HG02870 (cell line): ENCODE measurements around the gene TTC23L.

ENCODE experiments used
- ATAC-seq: cut with Tn5 transposase; IDR thresholded peaks from one replicate; pipeline ENCODE4 v1.9.1; 2021; ENCODE audit warnings: mild to moderate bottlenecking, moderate library complexity; ENCODE audit not compliant: unreplicated experiment

TTC23L gene

DNA sequence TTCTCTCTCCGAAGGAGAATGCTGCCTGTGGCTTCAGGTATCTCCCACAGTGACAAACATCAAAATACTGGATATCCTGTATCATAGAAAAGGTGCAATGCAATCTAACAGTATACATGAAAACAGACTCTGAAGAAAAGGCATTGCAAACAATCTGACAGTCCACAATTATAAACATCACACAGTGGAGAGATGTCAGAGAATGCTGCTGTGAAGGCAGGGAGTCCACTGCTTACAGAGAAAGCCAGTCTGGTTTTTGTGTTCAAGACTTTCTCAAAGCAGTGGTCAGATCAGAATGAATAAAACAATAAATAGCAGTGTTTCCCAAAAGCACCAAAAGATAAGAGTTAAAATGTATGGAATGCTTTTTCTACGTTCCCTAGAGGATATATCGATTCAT lies 28.7 kb downstream of the TTC23L start:
- ATAC-seq = no peak

DNA sequence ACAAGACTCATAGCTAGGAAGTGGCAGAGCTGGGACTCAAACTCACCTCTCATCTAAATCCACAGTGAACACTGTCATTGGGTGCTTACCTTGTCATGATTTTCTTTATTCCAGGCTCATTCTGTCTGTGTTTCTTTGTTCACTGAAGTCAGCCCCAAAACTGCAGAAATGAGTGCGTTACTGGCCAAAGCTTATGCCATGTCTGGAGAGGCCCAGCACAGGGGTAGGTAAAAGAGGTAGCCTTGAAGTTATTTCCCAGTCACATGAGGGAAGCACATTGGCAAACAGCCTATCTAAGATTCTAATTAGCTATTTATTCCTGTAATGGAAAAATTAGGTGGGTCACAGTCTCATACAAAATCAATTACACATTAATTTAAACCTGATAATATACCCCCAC lies 29.8 kb downstream of the TTC23L start:
- no peak for ATAC-seq

DNA sequence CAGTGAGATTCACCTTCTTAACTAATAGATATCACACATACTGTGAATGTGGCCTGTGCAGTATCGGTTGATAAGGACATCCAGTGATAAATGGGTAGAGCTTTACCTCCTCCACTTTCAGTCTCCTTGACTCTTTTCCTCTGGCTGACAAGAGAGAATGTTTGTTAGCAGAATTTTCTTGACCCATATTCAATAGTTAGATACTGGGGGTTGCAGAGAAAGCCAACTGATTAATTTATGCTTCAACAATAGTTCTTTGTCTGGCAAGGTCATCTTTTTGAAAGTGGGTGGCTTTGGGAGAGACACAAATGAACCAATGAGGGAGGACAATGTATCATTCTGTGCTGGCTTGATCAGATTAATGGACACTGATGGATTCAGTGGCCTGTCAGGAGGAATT lies 30.3 kb downstream of the TTC23L start:
- ATAC-seq = no peak

DNA sequence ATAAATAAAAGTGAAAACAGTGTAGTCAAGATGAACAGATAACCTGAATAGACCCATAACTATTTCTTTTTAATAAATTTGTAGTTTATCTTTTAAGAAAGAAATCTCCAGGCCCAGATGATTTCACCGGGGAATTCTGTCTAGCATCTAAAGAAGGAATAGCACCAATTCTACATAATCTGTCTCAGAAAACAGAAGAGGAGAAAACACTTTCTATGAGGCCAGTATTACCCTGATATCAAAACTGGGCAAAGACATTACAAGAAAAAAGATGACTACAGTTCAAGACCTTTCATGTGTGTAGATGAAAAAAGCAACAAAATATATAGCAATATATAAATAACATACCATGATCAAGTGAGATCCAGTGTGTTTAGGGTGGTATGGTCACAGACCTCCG lies 31.4 kb downstream of the TTC23L start:
- ATAC-seq = no peak

DNA sequence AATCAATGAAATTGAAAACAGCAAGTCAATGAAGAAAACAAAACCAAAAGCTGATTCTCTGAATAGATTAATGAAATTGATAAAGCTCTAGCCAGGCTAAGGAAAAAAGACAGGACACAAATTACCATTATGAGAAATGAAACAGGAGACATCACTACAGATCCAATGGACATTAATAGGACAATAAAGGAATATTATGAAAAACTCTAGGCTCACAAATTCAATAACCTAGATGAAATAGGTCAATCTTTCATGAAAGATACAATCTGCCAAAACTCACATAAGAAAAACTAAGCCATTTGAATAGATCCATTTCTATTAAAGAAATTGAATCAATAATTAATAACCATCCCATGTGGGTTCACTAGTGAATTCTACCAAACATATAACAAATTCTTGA lies 37.3 kb downstream of the TTC23L start:
- no peak for ATAC-seq

DNA sequence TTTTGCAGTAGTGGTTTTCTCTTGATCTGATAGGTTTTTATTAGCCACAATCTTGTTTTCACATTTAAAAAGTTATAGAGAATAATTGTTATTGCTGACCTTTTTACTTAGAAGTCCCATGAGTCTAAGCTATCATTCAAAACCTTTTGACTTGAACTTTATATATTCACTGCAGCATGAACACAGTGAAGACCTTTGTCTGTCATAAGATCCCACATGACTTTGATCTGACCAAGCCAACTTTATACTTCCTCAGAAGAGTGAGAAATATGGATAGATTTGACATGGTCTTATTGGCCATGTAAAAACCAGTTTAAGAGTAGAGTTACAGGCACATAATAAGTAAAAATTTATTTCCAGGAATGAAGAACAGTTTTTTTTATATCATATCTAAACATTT lies 42.3 kb downstream of the TTC23L start:
- no peak for ATAC-seq

DNA sequence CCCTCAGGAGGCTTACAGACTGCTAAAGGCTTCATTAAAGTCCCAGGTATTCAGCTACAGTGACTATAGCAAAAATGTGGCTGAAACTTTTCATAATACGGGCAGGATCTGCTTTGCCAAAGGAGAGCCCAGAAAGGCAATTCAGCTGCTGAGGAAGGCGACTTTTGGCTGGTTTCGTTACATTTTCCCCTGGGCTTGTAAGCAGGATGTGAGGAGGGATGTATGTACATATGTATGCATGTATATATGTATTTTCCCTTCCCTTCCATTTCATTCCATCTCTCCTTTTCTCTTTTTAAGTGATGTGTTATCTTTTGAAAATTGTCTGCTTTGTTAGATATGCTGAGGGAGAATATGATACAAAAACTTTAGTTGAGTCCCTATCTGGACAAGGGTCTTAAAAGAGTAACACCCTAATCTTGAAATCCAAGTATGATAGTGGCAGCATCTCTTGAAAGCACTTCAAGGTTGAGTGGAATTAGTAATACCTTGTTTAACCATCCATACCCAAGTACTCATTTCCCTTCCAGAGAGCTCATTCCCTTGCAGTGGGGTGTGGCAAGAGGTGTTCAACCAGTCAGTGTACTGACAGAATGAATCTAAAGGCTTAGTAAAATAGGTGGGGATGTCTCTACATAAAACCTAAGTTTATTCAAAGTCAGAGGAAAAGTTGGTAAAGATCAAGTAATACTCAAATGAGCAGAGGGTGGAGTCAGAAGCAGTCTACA lies 47.6 kb downstream of the TTC23L start:
- no peak for ATAC-seq

DNA sequence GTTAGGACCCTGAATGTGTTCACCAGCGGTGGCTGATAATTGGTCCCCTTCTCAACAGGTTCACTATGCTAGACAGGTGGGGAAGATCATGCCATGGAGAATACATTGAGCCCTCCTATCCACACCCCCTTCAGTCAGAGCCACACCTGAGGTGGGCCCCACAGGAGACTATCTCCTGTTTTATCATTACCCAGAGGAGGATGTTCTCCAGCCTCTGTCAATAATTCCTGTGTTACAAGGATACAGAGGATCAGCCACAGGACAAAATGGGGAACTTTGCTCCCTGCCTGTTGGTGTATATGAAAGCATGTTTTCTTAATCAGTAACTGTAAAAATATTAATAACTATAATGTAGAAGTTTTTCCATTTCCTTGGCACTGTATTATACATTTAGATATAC lies 50.4 kb downstream of the TTC23L start:
- no peak for ATAC-seq

DNA sequence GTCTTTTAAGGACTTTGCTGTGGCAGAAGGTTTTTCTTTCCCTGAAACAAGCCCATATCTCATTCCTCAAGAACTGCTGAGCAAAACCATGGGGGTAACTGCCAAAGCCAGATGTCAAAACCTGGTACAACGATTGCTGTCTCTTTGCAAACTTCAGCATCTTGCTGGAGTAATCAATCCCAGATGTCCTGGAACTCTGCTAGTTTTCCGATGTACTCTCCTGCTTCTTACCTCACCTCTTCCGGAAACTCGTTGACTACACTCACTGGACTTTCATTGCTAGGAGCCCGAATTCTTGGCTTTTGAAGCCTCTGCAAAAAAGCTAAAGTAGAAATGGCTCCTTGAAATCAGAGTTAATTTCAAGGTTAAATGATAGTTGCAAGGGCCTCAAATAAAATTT lies 53.0 kb downstream of the TTC23L start:
- no peak for ATAC-seq

DNA sequence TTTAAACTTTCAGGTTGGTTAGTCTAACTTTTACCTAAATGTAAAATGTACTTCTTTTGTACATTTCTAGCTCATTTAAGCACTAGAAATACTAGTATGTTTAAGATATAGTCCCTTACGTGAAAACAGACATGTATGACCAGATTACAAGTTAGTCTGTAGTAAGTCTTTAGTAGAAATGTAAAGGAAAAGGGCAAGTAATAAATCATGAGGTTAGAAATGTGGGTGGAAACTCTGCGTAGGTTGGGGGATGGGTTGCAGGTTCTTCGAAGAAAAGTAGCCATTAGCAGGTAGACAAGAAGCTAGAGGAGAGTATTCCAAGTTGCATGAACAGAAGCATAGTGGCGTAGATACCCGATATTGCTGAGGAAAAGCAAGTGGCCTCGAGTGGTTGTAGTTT lies 53.5 kb downstream of the TTC23L start:
- no peak for ATAC-seq

DNA sequence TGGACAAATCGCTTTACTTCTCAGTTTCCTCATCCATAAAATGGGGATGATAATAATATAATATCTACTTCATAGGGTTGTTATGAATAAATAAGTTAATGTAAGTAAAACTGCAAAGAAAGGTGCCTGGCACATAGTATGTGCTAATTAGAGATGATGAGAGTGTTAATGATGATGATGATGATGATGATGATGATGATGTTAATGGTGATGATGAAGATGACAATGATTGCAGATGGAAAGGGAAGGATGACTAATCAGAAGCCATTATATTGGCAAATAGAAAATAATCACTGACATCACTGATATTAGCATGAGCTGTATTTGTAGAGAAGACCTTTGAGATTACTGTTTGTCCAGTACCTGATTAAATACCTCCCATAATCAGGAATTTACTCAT lies 55.8 kb downstream of the TTC23L start:
- no peak for ATAC-seq

DNA sequence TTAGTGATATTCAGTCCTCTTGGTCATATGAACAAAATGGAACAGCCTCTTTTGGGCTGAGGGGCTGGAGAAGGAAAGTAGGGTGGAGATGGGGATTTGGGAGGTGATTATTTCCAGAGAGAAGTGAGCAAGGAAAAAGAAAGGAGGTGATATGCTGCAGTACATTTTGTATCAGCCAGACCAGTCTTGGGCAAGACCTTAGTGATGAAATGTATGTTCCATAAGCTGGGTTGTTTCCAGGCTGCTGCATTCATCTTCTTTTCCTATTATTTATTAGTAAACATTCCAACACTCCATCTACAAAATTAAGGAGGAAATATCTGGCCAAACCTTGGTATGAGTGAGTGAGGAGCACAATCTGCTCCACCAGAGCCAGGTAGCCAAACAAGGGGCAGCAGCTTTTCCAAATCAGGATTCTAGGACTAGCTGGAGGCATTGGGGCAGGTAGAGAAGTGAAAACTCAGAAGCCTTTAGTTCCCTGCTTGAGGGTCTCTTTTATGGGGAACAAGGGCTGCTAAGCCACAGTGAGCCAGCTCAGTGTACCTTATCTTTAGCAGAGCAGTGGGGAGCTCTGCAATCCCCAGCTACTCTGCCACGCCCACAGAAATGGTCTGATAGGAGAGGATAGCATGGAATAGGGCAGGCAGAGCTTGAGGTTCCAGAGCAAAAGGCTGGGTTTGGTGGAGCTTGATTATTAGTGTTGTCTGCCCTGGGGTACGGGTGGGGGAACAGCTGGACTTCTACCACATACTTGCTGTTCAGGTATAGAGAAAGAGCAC lies 56.9 kb downstream of the TTC23L start:
- no peak for ATAC-seq

DNA sequence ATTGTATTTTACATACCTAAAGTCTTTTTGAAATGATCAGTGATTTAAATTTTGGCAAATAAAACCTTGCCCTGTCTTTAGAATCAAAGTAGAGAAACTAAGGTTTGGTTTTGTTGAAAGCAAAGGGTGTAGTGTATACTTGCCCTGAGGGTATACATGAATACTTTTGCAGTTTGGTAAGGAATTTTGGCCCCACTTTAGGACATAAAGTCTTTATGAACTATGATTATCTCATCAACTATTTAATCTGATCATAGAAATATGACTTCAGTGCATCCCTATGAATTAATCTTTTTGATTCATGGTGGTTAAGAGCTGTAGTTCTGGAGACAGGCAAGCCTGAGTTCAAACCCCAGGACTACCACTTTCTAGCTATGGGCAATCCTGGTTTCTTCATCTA lies 58.7 kb downstream of the TTC23L start:
- no peak for ATAC-seq

DNA sequence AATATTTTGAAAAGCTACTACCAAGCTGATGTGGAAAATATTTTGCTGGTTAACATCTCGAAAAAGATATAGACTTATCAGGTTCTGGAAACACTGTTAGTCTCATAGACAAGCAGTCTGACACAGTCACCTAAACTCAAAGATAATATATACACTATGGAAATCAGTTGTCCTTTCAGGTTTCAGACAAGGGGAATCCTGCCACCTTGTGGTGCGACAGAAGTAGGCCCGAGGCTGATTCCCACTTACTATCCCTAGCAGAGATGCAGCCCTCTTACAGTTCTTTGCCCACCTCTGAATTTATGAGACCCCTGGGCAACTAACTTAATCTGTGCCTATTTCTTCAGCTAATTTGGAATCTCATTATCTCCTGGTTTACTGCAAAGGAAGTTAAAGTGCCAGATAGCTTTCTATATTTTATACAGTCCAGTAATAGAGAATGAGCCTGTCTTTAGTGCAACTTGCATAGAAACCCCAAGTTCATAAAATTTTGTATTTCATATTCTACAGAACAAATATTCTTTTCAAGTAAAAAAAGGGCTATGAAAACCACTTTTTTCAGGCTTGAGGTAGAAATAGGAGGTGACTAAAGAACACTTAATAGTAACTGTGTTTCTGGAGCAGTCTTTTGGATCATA lies 59.4 kb downstream of the TTC23L start:
- peak; percentile 72 for ATAC-seq

DNA sequence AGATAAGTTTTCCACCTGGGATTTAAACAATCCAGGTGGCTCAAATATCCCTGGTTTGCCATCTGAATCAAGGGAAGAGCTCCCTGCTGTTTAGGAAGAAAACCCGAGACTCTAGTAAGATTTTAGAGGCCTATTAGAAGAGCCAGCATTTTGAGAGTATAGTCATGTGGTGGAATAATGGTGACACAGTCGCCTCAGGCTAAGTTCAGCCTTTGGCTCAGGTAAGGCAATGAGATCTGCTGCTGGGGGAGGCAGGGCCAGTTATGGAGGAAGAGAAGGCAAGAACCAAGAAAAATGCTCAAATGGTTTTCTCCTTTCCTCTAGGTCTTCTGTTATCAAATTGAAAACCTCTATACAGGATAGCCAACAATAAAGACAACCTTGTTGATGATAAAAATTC lies 60.1 kb downstream of the TTC23L start:
- ATAC-seq = no peak

DNA sequence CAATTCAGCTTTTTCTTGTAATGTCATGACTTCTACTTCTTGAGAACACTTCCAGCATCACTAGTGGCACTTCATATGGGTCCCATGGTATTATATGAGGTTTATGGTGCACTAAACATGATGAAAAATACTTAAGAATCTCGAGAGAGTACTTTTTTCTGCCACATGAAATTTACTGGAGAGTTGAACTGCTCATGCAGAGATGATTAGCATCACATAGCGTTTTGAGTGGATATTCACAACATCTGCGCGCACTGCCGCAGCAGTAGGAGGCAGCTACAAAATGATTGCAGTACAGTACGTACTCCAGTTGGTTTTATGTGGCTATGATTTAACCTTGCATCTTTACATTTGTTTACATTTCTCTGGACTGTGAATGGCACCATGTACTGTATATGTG lies 61.7 kb downstream of the TTC23L start:
- no peak for ATAC-seq

DNA sequence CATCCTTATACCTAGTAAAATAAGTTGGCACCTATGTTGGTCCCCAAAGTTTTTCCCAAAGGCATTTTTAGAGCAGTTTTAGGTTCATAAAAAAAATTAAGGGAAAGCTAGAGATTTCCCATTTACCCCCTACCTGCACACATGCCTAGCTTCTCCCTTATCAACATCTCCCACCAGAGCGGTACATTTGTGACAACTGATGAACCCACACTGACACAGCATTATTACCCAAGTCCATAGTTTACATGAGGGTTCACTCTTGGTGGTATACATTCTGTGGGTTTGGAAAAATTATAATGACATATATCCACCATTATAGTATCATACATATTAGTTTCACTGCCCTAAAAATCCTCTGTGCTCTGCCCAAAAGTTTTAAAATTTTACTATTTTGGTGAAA lies 64.3 kb downstream of the TTC23L start:
- no peak for ATAC-seq

DNA sequence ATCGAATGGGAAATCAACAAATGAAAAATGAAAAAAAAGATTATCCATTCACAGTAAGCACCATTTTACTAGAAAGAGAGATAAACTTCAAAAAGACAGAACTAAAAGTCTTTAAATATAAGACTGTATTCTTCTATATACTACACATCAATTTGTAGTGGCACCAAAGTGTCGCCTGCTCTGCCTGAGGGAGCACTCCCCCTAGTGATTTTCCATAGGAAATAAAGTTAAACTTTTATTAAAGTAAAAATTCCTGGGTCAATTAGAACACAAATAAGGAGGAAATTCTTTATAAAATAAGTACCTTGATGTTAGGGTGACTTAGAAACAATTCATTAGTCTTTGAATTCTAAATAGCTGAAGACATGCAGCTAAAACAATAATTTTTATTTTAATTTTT lies 66.6 kb downstream of the TTC23L start:
- ATAC-seq = no peak

DNA sequence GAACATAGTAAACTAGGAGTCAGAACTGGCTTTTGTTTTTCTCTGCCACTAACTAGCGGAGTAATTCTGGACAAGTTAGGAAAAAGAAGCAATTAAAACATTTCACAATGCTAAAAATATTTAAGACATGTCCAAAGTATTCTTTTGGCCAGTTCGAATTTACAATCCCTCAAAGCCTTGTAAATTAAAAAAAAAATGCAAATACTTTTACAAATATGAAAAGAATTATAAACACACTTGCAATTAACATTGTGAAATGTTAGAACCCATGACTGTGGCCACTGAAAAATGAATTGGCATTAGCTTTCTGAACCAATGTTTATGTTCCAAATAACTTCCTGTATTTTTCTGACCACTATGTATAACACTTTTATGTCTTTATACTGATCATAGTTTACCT lies 74.1 kb downstream of the TTC23L start:
- ATAC-seq = no peak

DNA sequence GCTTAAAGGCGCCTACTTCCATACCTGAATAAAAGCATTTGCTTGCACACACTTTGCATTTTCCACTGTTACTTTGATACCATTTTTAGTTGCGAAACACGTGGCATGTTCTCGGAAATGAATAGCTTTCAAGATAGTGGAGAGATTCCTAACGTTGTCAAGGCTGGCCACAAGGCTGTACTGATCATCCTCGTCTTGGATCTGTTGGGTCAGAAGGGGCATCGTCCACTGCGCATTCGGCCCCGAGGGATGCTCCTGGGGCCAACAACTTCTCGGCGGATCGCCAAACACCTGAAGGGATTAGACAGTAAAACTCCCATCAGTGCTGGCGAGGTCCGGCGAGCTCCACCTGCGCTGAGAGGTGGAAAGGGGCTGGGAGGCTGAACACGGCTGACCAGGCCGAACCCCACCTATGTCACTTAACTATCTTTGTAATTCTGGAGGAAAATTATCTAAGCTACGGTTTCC lies 75.7 kb downstream of the TTC23L start:
- ATAC-seq = peak; percentile 17

DNA sequence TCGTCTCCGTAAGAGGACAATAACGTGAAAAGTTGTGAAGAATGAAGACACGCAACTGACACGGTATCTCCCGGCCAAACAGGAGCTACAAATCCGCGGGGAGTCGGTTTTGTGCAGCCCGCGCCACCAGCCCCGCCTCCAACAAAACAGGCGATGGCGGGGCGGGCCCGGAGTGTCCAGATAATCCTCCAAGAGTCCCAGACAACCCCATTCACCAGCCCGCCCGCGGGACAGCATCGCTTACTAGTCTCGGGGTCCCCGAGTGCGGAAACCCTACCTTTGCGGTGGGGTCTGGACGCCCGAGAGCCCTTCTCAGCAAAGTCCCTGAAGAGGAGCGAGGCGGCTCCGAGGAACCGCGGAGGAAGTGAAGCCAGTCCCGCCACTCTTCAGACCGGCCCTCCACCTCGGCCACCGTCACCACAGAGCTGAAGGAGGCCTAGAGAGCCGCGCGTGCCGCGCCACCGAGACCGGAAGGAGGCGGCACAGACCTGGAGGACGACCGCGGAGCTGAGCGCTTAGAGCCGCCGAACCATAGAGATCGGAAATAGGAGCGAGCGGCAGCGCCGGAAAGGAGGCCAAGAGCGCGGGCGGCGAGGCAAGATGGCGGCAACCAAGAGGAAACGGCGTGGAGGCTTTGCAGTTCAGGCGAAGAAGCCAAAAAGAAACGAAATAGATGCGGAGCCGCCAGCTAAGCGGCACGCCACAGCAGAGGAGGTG lies 76.3 kb downstream of the TTC23L start, which contains the start of the genes BRIX1 and RAD1:
TSS of gene BRIX1 (plus strand) at position 573 of the 717 bp plus-strand sequence. CDS start at position 601, 28 bp downstream.
TSS of gene RAD1 (minus strand) at position 366 of the 717 bp plus-strand sequence. CDS start 612 bp downstream, outside the sequence.
- ATAC-seq = peak; percentile 98
